Panc1 (cell line): Measurements from ENCODE around the gene BRD3OS. TPM values are rescaled to one million over a fixed set of nuclear protein-coding genes. Genes with fewer than 3 reads are reported as not detected.

ENCODE experiments used
- ATAC-seq: fragments of 200-7000 bp; cut with Tn5 transposase; 2 replicates; pipeline ENCODE4 v1.9.1; 2020; ENCODE audit warnings: mild to moderate bottlenecking, moderate library complexity
- BruUV-seq: library from RNA; stranded (reverse); fragments of 400-500 nt; replicated peaks from 2 replicates; lab custom pipeline; 2021; lab: Mats Ljungman, UMichigan
- CTCF ChIA-PET: fragments of 300-600 bp; sonication (Branson Sonifier 250); formaldehyde crosslinking; loops from one replicate; lab custom pipeline; 2022; ENCODE audit warnings: antibody characterized with exemption; lab: Charles Lee
- POLR2A ChIA-PET: fragments of 300-600 bp; sonication (Branson Sonifier 250); formaldehyde crosslinking; loops from one replicate; lab custom pipeline; 2022; ENCODE audit warnings: antibody characterized with exemption; lab: Charles Lee
- DNase-seq: peaks from one replicate; pipeline ENCODE4 v3.0.0-alpha.2; 2010; ENCODE audit warnings: low read depth, low spot score
- H3K27ac ChIP-seq: 2 replicates; pipeline ENCODE4 v1.5.1; 2011; ENCODE audit warnings: mild to moderate bottlenecking, low read length, inconsistent platforms
- H3K27me3 ChIP-seq: fragments of 200-500 bp; sonication (Bioruptor generic); 2 replicates; pipeline ENCODE4 v1.6.0; 2014; ENCODE audit warnings: low read length, inconsistent platforms; ENCODE audit not compliant: control insufficient read depth, insufficient read depth
- H3K36me3 ChIP-seq: fragments of 200-500 bp; sonication (Bioruptor generic); 2 replicates; pipeline ENCODE4 v1.5.1; 2014; ENCODE audit warnings: inconsistent platforms, mild to moderate bottlenecking, low read length, moderate library complexity; ENCODE audit not compliant: control insufficient read depth, insufficient read depth
- H3K4me1 ChIP-seq: 2 replicates; pipeline ENCODE4 v1.5.1; 2011; ENCODE audit warnings: inconsistent platforms, mild to moderate bottlenecking, low read length, moderate library complexity; ENCODE audit not compliant: control insufficient read depth, insufficient read depth
- H3K4me3 ChIP-seq, 2 experiments: 2 replicates each; pipeline ENCODE4 v1.5.1; 2011 to 2012; ENCODE audit warnings: low read depth in 2 of 2, low read length in 2 of 2, mild to moderate bottlenecking in 2 of 2, inconsistent platforms in 1 of 2, moderate library complexity in 1 of 2
- H3K9me3 ChIP-seq: fragments of 200-500 bp; sonication (Bioruptor generic); 2 replicates; pipeline ENCODE4 v1.5.1; 2014; ENCODE audit warnings: low read depth, mild to moderate bottlenecking, inconsistent platforms, low read length, moderate library complexity; ENCODE audit not compliant: control insufficient read depth, insufficient read depth
- POLR2AphosphoS5 ChIP-seq: IDR thresholded peaks from 2 replicates; pipeline ENCODE4 v1.6.1; 2012; ENCODE audit warnings: mild to moderate bottlenecking, low read depth, low read length, moderate library complexity
- SIN3A ChIP-seq: IDR thresholded peaks from 2 replicates; pipeline ENCODE4 v1.6.1; 2012; ENCODE audit warnings: low read depth, mild to moderate bottlenecking, low read length, moderate library complexity, borderline replicate concordance; ENCODE audit not compliant: insufficient read depth
- TCF7L2 ChIP-seq: IDR thresholded peaks from 2 replicates; pipeline ENCODE4 v1.6.1; 2011; ENCODE audit warnings: mild to moderate bottlenecking, low read depth, low read length, inconsistent platforms
- in situ Hi-C: cut with HindIII; loops from 2 replicates; pipeline ENCODE4 v1.10.0; 2016; ENCODE audit warnings: low sequenced_read_pairs, low pct_unique_long_range_greater_than_20kb
- intact Hi-C: fragments of 100-400 bp; cut with micrococcal nuclease; formaldehyde crosslinking; loops from one replicate; pipeline ENCODE4 v1.10.0; 2022; ENCODE audit not compliant: unreplicated experiment
- total RNA-seq: library from RNA; stranded (reverse); gene quantifications from one replicate; pipeline ENCODE4 v1.2.1, GENCODE V29; 2021; ENCODE audit not compliant: unreplicated experiment
- TF ChIP-seq, protein P1 (sequence below): fragments of 450-650 bp; IDR thresholded peaks from 2 replicates; pipeline ENCODE4 v1.5.1; 2017; ENCODE audit warnings: mild to moderate bottlenecking
- TF ChIP-seq, protein P2 (sequence below), 2 experiments: IDR thresholded peaks; 2 replicates each; pipeline ENCODE4 v1.6.1; 2011 to 2012; ENCODE audit warnings: low read depth in 2 of 2, control low read depth in 1 of 2, low read length in 1 of 2, mild to moderate bottlenecking in 1 of 2, moderate library complexity in 1 of 2; ENCODE audit not compliant: insufficient read depth in 1 of 2

BRD3OS gene
- total RNA-seq, 1 experiment from 2014 or later: 22.1 TPM

DNA sequence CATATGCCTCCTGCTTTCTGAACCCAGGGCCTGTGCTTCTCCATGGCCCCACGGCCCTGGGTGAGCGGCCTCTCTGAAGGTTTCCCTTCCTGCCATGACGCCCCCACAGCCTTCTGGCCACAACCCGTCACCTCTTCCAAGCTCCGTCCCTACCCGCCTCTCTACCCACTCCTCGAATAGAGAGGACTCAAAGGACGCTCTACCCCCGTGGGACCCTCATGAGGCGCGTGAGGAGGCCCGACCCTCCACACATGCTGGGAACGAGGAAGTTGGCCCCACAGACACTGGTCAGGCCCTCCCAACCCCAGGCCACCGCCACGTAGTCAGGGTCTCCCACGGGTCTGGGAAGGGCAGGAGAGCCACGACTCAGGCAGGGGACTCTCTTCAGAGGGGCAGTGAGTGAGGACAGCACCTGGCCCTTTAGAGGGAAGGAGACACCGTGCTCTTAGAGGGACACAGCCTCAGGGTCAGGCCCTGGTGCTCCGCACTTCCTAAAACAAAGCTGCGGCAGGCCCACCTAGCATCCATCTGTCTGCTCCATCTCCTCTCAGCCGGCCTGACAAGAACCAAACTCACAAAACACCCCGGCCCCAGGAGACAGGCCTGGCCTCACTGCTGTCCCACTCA, 37.3 kb downstream of the BRD3OS start:
- in situ Hi-C loops (no loop called here), intact Hi-C loops (no loop called here)
- no peaks in the 10 kb centered on the region; the same call in 1 of the 2 replicates for H3K36me3 ChIP-seq
- BruUV-seq: no TSS peak
- H3K27me3 ChIP-seq: no peaks in the 10 kb centered on the region
- TF ChIP-seq, protein P1, sequence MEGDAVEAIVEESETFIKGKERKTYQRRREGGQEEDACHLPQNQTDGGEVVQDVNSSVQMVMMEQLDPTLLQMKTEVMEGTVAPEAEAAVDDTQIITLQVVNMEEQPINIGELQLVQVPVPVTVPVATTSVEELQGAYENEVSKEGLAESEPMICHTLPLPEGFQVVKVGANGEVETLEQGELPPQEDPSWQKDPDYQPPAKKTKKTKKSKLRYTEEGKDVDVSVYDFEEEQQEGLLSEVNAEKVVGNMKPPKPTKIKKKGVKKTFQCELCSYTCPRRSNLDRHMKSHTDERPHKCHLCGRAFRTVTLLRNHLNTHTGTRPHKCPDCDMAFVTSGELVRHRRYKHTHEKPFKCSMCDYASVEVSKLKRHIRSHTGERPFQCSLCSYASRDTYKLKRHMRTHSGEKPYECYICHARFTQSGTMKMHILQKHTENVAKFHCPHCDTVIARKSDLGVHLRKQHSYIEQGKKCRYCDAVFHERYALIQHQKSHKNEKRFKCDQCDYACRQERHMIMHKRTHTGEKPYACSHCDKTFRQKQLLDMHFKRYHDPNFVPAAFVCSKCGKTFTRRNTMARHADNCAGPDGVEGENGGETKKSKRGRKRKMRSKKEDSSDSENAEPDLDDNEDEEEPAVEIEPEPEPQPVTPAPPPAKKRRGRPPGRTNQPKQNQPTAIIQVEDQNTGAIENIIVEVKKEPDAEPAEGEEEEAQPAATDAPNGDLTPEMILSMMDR: no peak
- TF ChIP-seq SIN3A (no peak), POLR2AphosphoS5 (no peak), TCF7L2 (no peak)
- TF ChIP-seq, protein P2, sequence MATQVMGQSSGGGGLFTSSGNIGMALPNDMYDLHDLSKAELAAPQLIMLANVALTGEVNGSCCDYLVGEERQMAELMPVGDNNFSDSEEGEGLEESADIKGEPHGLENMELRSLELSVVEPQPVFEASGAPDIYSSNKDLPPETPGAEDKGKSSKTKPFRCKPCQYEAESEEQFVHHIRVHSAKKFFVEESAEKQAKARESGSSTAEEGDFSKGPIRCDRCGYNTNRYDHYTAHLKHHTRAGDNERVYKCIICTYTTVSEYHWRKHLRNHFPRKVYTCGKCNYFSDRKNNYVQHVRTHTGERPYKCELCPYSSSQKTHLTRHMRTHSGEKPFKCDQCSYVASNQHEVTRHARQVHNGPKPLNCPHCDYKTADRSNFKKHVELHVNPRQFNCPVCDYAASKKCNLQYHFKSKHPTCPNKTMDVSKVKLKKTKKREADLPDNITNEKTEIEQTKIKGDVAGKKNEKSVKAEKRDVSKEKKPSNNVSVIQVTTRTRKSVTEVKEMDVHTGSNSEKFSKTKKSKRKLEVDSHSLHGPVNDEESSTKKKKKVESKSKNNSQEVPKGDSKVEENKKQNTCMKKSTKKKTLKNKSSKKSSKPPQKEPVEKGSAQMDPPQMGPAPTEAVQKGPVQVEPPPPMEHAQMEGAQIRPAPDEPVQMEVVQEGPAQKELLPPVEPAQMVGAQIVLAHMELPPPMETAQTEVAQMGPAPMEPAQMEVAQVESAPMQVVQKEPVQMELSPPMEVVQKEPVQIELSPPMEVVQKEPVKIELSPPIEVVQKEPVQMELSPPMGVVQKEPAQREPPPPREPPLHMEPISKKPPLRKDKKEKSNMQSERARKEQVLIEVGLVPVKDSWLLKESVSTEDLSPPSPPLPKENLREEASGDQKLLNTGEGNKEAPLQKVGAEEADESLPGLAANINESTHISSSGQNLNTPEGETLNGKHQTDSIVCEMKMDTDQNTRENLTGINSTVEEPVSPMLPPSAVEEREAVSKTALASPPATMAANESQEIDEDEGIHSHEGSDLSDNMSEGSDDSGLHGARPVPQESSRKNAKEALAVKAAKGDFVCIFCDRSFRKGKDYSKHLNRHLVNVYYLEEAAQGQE (IDR thresholded peaks at IDR 0.05; ENCODE audit: insufficient read depth in 1 of 2, low read depth in 2 of 2, low read length in 1 of 2): no peak
- H3K4me1 ChIP-seq: no peaks in the 10 kb centered on the region; the same call in 1 of the 2 replicates
- H3K9me3 ChIP-seq: no peaks in the 10 kb centered on the region
- ChIA-PET POLR2A (no interaction called here), CTCF (no interaction called here)
- H3K4me3 ChIP-seq: no peak overlapping the region
- ATAC-seq (no peak), DNase-seq (no peak)
- no peak overlapping the region for H3K27ac ChIP-seq

DNA sequence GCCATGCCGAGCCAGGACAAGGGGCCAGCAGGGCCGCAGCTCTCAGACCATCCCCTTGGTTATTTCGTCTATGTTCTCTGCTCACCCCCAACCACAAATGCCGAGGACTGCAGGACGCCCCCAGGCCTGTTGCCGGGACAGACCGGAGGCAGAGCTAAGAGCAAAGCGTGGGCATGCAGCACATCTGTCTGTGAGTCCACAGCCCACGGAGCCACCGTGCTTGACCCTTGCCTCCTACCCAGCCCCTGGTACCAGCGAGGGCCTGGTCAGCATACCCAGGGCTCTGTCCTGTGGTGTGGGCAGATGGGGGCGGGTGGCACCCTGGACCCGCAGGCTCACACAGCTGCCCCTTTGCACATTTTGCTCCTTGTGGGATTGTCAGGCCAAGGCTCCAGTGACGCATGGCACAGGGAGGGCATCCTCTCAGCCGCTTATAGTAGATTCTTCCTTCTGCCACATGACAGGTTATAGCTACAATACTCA, 37.8 kb downstream of the BRD3OS start:
- intact Hi-C loops: no loop called here
- Histone ChIP-seq H3K27me3 (no peaks in the 10 kb centered on the region), H3K36me3 (no peaks in the 10 kb centered on the region; the same call in 1 of the 2 replicates), H3K27ac (no peak overlapping the region), H3K9me3 (no peaks in the 10 kb centered on the region), H3K4me1 (no peaks in the 10 kb centered on the region; the same call in 1 of the 2 replicates), H3K4me3 (no peak overlapping the region)
- ATAC-seq: no peak
- BruUV-seq: no TSS peak
- no peak for TF ChIP-seq TCF7L2
- TF ChIP-seq SIN3A: no peak
- TF ChIP-seq POLR2AphosphoS5: no peak
- TF ChIP-seq, protein P2 (IDR thresholded peaks at IDR 0.05; ENCODE audit: insufficient read depth in 1 of 2, low read depth in 2 of 2, low read length in 1 of 2): no peak
- TF ChIP-seq, protein P1: no peak
- in situ Hi-C loops: no loop called here
- CTCF ChIA-PET: no interaction called here
- DNase-seq: no peak
- POLR2A ChIA-PET: interaction anchor here (0.7 kb wide), 1 partner anchor 46 kb away, joined by 4 read pairs; no protein-coding TSS in a partner anchor
